Measurements from ENCODE around the gene TBRG1. TPM values are rescaled to one million over a fixed set of nuclear protein-coding genes. Genes with fewer than 3 reads are reported as not detected.

Gene TBRG1
- polyA plus RNA-seq, 1 donor (not counting 4 experiments of a cell fraction or from before 2014, with no cell fraction given): 40.2 TPM

DNA sequence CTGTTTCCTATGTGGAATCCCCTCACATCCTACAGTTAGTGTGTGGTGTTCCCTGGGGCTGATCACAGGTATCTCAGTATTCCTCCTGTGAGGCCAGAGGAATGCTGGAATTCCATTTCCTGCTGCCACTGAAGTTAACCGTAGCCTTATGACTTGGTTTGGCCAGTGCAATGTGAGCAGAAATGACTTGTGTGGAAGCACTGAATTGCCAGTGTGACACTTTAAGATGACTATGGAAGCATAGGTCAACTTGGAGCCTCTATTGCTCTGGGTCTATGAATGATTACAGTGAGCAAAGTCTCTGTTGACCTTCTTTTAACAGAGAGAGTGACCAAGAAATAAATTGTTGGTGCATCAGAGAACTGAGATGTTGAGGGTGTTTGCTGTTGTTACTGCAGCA, 16.5 kb downstream of the TBRG1 start:
- Histone ChIP-seq H3K36me3 (ENCODE audit: control insufficient read depth in 2 of 2, extremely low read depth in 1 of 2, insufficient read depth in 2 of 2, low read length in 2 of 2) (peaks cover 9 to 13% of the 10 kb centered on the region in 2 experiments), H3K27me3 (ENCODE audit: control insufficient read depth, extremely low read depth, insufficient read depth, low read length) (no peaks in the 10 kb centered on the region), H4K20me1 (ENCODE audit: control insufficient read depth, extremely low read depth, insufficient read depth, low read length) (no peaks in the 10 kb centered on the region), H3K4me1 (ENCODE audit: control insufficient read depth, extremely low read depth, insufficient read depth, low read length) (no peaks in the 10 kb centered on the region), H3K9me3 (ENCODE audit: control insufficient read depth, low read depth, low read length) (peaks cover 4% of the 10 kb centered on the region), H3K9me1 (ENCODE audit: control insufficient read depth, extremely low read depth, insufficient read depth, low read length) (no peaks in the 10 kb centered on the region), H3K27ac (ENCODE audit: control insufficient read depth, insufficient read depth, low read length) (no peak overlapping the region), H3K9ac (ENCODE audit: control insufficient read depth, extremely low read depth, insufficient read depth, low read length) (no peak overlapping the region), H3K79me2 (ENCODE audit: control insufficient read depth, insufficient read depth, low read length) (no peaks in the 10 kb centered on the region), H3K4me3 (ENCODE audit: control insufficient read depth in 2 of 3, extremely low read depth in 1 of 3, insufficient read depth in 2 of 3, low read depth in 1 of 3, low read length in 3 of 3) (no peak overlapping the region), H3K4me2 (ENCODE audit: control insufficient read depth, extremely low read depth, insufficient read depth, low read depth, low read length) (no peak overlapping the region), H2AFZ (ENCODE audit: control insufficient read depth, low read length) (no peak overlapping the region)
- DNase-seq (ENCODE audit: low read depth, low spot score) (no peak), FAIRE-seq (no peak)
- dilution Hi-C loops (cut with MboI; ENCODE audit: extremely low pct_ligation_motif_present, low sequenced_read_pairs): no loop called here
- TF ChIP-seq CTCF (optimal IDR thresholded peaks at IDR 0.05 in 1 of 3, IDR thresholded peaks at IDR 0.05 in 1 of 3, conservative IDR thresholded peaks at IDR 0.05 in 1 of 3; ENCODE audit: extremely low read depth in 1 of 3, insufficient read depth in 2 of 3, low read length in 3 of 3) (no peak), EZH2 (IDR thresholded peaks at IDR 0.05; ENCODE audit: low read length) (no peak)

- H3K36me3 ChIP-seq (ENCODE audit: control insufficient read depth in 2 of 2, extremely low read depth in 1 of 2, insufficient read depth in 2 of 2, low read length in 2 of 2): peaks cover 4 to 10% of the 10 kb centered on the region in 2 experiments
- no peak overlapping the region for H3K27ac ChIP-seq (ENCODE audit: control insufficient read depth, insufficient read depth, low read length)
- H3K4me1 ChIP-seq (ENCODE audit: control insufficient read depth, extremely low read depth, insufficient read depth, low read length): peaks cover 3% of the 10 kb centered on the region
- FAIRE-seq (no peak), DNase-seq (ENCODE audit: low read depth, low spot score) (no peak)
- no peaks in the 10 kb centered on the region for H3K79me2 ChIP-seq (ENCODE audit: control insufficient read depth, insufficient read depth, low read length)
- dilution Hi-C loops (cut with MboI; ENCODE audit: extremely low pct_ligation_motif_present, low sequenced_read_pairs): no loop called here
- no peaks in the 10 kb centered on the region for H4K20me1 ChIP-seq (ENCODE audit: control insufficient read depth, extremely low read depth, insufficient read depth, low read length)
- peaks cover 4% of the 10 kb centered on the region for H3K9me3 ChIP-seq (ENCODE audit: control insufficient read depth, low read depth, low read length)
- TF ChIP-seq EZH2 (IDR thresholded peaks at IDR 0.05; ENCODE audit: low read length): no peak
- TF ChIP-seq CTCF (optimal IDR thresholded peaks at IDR 0.05 in 1 of 3, IDR thresholded peaks at IDR 0.05 in 1 of 3, conservative IDR thresholded peaks at IDR 0.05 in 1 of 3; ENCODE audit: extremely low read depth in 1 of 3, insufficient read depth in 2 of 3, low read length in 3 of 3): no peak
- H3K27me3 ChIP-seq (ENCODE audit: control insufficient read depth, extremely low read depth, insufficient read depth, low read length): no peaks in the 10 kb centered on the region
- H2AFZ ChIP-seq (ENCODE audit: control insufficient read depth, low read length): no peak overlapping the region
- no peak overlapping the region for H3K9ac ChIP-seq (ENCODE audit: control insufficient read depth, extremely low read depth, insufficient read depth, low read length)
- H3K4me3 ChIP-seq (ENCODE audit: control insufficient read depth in 2 of 3, extremely low read depth in 1 of 3, insufficient read depth in 2 of 3, low read depth in 1 of 3, low read length in 3 of 3): no peak overlapping the region
- H3K4me2 ChIP-seq (ENCODE audit: control insufficient read depth, extremely low read depth, insufficient read depth, low read depth, low read length): no peak overlapping the region
- no peaks in the 10 kb centered on the region for H3K9me1 ChIP-seq (ENCODE audit: control insufficient read depth, extremely low read depth, insufficient read depth, low read length)
Measured at GRCh38 chr11:124640666-124641065, 18.0 kb downstream of the TBRG1 start.

Data from keratinocyte (primary cell).